ENCODE results near the gene TRIM47.

TRIM47 gene

DNA sequence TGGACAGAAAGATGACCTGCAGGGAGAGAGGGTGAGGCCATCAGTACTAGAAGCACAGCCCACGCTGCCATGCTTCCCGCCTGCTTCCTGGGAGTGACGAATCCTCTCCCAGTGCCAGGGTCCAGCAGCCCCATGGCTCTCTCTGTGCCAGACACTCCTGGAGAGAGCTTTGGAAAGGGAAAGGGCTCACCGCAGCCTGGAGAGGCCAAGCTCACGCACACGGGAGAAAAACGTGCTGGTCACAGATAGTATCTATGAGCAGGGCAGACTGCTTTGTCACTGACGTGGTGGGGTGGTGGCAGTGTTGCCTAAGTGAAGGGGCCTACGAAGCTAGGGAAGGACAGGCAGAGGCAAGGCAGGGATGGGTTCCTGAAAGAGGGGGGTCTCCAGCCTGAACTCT, 28.7 kb downstream of the TRIM47 start:
- Histone ChIP-seq H3K9me3 (ENCODE audit: control insufficient read depth, insufficient read depth, low read length) (no peaks in the 10 kb centered on the region), H3K9ac (ENCODE audit: low read depth, low read length) (no peak overlapping the region), H3K4me1 (ENCODE audit: control insufficient read depth, insufficient read depth, low read length) (peaks cover 15% of the 10 kb centered on the region), H3K4me3 (ENCODE audit: low read depth, low read length) (no peak overlapping the region), H3K27ac (ENCODE audit: low read depth, low read length) (no peak overlapping the region), H3K27me3 (ENCODE audit: control insufficient read depth, insufficient read depth, low read length) (no peaks in the 10 kb centered on the region), H3K36me3 (ENCODE audit: control insufficient read depth, insufficient read depth, low read length) (peaks cover 52% of the 10 kb centered on the region)

GRCh38 chr17:75849279-75849646, 29.1 kb downstream of the TRIM47 start:
- no peak overlapping the region for H3K9ac ChIP-seq (ENCODE audit: low read depth, low read length)
- H3K27ac ChIP-seq (ENCODE audit: low read depth, low read length): no peak overlapping the region
- no peak overlapping the region for H3K4me3 ChIP-seq (ENCODE audit: low read depth, low read length)
- H3K36me3 ChIP-seq (ENCODE audit: control insufficient read depth, insufficient read depth, low read length): peaks cover 52% of the 10 kb centered on the region
- H3K9me3 ChIP-seq (ENCODE audit: control insufficient read depth, insufficient read depth, low read length): no peaks in the 10 kb centered on the region
- peaks cover 11% of the 10 kb centered on the region for H3K4me1 ChIP-seq (ENCODE audit: control insufficient read depth, insufficient read depth, low read length)
- no peaks in the 10 kb centered on the region for H3K27me3 ChIP-seq (ENCODE audit: control insufficient read depth, insufficient read depth, low read length)

GRCh38 chr17:75848523-75849278, 29.7 kb downstream of the TRIM47 start:
- Histone ChIP-seq H3K9ac (ENCODE audit: low read depth, low read length) (no peak overlapping the region), H3K36me3 (ENCODE audit: control insufficient read depth, insufficient read depth, low read length) (peaks cover 52% of the 10 kb centered on the region), H3K4me1 (ENCODE audit: control insufficient read depth, insufficient read depth, low read length) (peaks cover 7% of the 10 kb centered on the region; the same call in 1 of the 2 replicates), H3K27me3 (ENCODE audit: control insufficient read depth, insufficient read depth, low read length) (no peaks in the 10 kb centered on the region), H3K9me3 (ENCODE audit: control insufficient read depth, insufficient read depth, low read length) (no peaks in the 10 kb centered on the region), H3K27ac (ENCODE audit: low read depth, low read length) (peak overlapping the region; percentile 64), H3K4me3 (ENCODE audit: low read depth, low read length) (no peak overlapping the region)

DNA sequence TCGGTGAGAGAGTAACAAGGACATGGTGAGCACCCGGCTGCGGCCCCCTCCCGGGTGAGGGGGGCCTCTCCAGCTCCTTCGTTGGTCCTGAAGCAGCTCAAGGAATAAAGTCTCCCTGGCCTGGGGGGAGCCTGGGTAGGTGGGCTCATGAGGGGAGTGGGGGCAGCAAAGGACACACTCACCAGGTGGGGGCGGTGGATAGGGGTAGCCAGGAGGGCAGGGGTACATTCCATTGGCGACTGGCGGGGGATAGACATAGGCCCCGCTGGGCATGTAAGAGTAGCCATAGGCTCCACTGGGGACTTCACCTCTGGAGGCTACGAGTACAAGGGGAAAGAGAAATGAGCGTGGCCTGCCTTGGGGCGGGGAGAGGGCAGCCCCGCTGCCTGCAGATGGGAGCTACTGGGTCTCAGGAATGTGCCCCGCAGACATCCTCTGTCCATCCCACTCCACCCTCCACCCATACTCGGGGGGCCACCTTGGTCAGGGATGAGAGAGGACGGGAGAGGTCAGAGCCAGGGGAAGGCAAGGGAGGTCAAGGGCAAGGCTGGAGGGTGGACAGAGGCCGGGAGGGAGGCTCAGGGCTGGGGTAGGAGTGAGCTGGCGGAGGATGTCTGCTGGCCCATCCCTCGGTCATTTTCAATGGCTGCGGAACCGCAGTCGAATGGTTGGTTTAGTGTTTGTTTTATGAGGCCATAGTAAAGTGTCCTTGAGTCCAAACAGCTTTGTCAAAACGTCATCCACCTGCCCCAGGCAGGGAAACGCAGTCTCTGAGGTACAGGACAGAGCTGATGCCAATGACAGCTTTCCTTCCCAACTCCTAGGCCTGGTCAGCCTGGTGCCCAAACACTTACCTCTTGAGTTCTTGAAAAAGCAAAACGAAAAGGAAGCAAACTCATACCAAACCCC, 30.5 kb downstream of the TRIM47 start:
- Histone ChIP-seq H3K27me3 (ENCODE audit: control insufficient read depth, insufficient read depth, low read length) (no peaks in the 10 kb centered on the region), H3K9ac (ENCODE audit: low read depth, low read length) (no peak overlapping the region), H3K4me1 (ENCODE audit: control insufficient read depth, insufficient read depth, low read length) (peaks cover 7% of the 10 kb centered on the region; the same call in 1 of the 2 replicates), H3K27ac (ENCODE audit: low read depth, low read length) (no peak overlapping the region), H3K4me3 (ENCODE audit: low read depth, low read length) (no peak overlapping the region), H3K36me3 (ENCODE audit: control insufficient read depth, insufficient read depth, low read length) (peaks cover 52% of the 10 kb centered on the region), H3K9me3 (ENCODE audit: control insufficient read depth, insufficient read depth, low read length) (no peaks in the 10 kb centered on the region)

DNA sequence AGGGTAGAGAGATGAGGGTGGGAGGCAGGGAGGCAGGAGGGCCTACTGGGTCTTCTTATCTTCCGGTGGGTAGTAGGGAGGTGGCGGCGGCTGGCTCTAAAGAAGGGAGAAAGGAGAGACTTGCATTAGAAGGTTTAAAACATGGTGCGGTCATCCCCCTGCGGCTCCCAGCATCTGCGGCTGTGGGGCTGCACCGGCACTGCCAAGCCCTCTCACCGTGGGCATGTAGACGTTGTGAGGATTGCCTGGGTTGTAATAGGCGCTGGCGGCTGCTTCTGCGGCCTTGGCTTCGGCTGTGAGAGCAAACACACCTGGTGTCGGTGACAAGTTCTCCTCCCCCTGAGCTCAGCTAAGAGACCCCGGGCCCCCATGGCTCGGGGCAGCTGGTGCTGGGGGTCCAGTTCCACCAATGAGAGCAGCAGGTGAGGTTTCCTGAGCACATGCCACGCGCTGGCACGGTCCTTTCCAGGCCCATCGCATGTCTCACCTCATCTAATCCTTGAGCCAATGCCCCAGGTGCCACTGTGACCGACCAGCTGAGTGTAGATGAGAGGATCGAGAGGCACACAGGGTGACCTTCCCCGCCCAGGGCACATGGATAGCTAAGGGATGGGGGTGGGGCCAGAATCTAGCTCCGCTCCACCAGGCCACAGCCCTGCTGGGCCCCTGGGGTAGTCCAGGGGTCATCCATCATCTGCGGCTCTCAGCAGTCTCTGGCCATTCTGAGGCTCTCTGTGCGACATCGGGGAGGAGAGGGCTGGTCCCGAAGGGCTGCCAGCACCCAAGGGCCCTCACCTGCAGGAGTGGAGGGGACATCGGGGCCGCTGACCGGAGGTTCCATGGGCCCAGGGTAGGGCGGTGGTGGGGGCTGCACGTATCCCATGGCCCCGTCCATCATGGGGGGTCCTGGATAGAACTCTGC, 31.4 kb downstream of the TRIM47 start:
- Histone ChIP-seq H3K36me3 (ENCODE audit: control insufficient read depth, insufficient read depth, low read length) (peaks cover 49% of the 10 kb centered on the region), H3K4me1 (ENCODE audit: control insufficient read depth, insufficient read depth, low read length) (peaks cover 7% of the 10 kb centered on the region; the same call in 1 of the 2 replicates), H3K9ac (ENCODE audit: low read depth, low read length) (no peak overlapping the region), H3K27ac (ENCODE audit: low read depth, low read length) (no peak overlapping the region), H3K4me3 (ENCODE audit: low read depth, low read length) (no peak overlapping the region), H3K27me3 (ENCODE audit: control insufficient read depth, insufficient read depth, low read length) (no peaks in the 10 kb centered on the region), H3K9me3 (ENCODE audit: control insufficient read depth, insufficient read depth, low read length) (no peaks in the 10 kb centered on the region)

- H3K27ac ChIP-seq (ENCODE audit: low read depth, low read length): no peak overlapping the region
- no peak overlapping the region for H3K9ac ChIP-seq (ENCODE audit: low read depth, low read length)
Measured at GRCh38 chr17:75845933-75846691, 32.3 kb downstream of the TRIM47 start.

DNA sequence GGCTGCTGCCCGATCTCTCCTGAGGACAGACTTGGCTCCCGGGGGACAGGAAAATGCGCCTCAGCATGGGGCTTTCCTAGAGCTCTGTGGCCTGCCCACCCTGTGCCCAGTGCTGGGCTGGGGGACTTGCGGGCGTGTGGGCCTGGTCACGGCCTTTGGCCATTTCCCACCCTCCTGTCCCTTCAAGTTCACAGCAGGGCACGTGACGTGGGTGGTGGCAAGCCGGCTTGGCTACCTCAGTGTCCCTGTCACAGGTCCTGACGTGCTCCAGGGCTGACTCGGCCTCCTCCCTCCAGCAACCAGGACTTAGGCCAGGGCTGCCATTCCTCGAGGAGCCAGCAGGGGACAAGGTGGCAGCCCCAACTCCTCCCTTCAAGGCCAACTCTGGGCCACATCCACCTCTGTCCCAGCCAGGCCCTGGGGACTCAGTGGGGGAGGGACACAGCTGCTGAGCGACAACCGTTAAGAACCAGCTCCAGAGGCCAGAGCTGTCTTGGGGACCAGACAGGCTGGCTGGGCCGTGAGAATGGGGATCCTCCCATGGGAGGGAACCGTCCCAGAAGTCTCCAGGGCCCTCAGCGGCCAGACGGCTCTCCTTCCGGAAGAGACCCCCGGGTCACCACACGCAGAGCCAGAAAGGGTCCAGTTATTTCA, 33.2 kb downstream of the TRIM47 start:
- Histone ChIP-seq H3K27ac (ENCODE audit: low read depth, low read length) (peak overlapping the region; percentile 8), H3K36me3 (ENCODE audit: control insufficient read depth, insufficient read depth, low read length) (peaks cover 36% of the 10 kb centered on the region)

More at GRCh38 chr17:75845933-75846691, 32.3 kb downstream of the TRIM47 start:
- Histone ChIP-seq H3K4me1 (ENCODE audit: control insufficient read depth, insufficient read depth, low read length) (peaks cover 7% of the 10 kb centered on the region; the same call in 1 of the 2 replicates), H3K9me3 (ENCODE audit: control insufficient read depth, insufficient read depth, low read length) (no peaks in the 10 kb centered on the region), H3K27me3 (ENCODE audit: control insufficient read depth, insufficient read depth, low read length) (no peaks in the 10 kb centered on the region), H3K4me3 (ENCODE audit: low read depth, low read length) (no peak overlapping the region), H3K36me3 (ENCODE audit: control insufficient read depth, insufficient read depth, low read length) (peaks cover 44% of the 10 kb centered on the region)

GRCh38 chr17:75844530-75845057, 33.8 kb downstream of the TRIM47 start:
- no peaks in the 10 kb centered on the region for H3K27me3 ChIP-seq (ENCODE audit: control insufficient read depth, insufficient read depth, low read length)
- H3K27ac ChIP-seq (ENCODE audit: low read depth, low read length): peak overlapping the region; percentile 8
- peaks cover 7% of the 10 kb centered on the region; the same call in 1 of the 2 replicates for H3K4me1 ChIP-seq (ENCODE audit: control insufficient read depth, insufficient read depth, low read length)
- no peak overlapping the region for H3K4me3 ChIP-seq (ENCODE audit: low read depth, low read length)
- H3K9ac ChIP-seq (ENCODE audit: low read depth, low read length): no peak overlapping the region
- H3K36me3 ChIP-seq (ENCODE audit: control insufficient read depth, insufficient read depth, low read length): peaks cover 32% of the 10 kb centered on the region
- H3K9me3 ChIP-seq (ENCODE audit: control insufficient read depth, insufficient read depth, low read length): no peaks in the 10 kb centered on the region

More for the DNA sequence above, 33.2 kb downstream of the TRIM47 start:
- peaks cover 7% of the 10 kb centered on the region; the same call in 1 of the 2 replicates for H3K4me1 ChIP-seq (ENCODE audit: control insufficient read depth, insufficient read depth, low read length)
- H3K27me3 ChIP-seq (ENCODE audit: control insufficient read depth, insufficient read depth, low read length): no peaks in the 10 kb centered on the region
- H3K4me3 ChIP-seq (ENCODE audit: low read depth, low read length): no peak overlapping the region
- H3K9ac ChIP-seq (ENCODE audit: low read depth, low read length): no peak overlapping the region
- no peaks in the 10 kb centered on the region for H3K9me3 ChIP-seq (ENCODE audit: control insufficient read depth, insufficient read depth, low read length)

- Histone ChIP-seq H3K36me3 (ENCODE audit: control insufficient read depth, insufficient read depth, low read length) (peaks cover 25% of the 10 kb centered on the region), H3K27me3 (ENCODE audit: control insufficient read depth, insufficient read depth, low read length) (no peaks in the 10 kb centered on the region), H3K27ac (ENCODE audit: low read depth, low read length) (peak within 1 kb of the TSS; percentile 8), H3K4me1 (ENCODE audit: control insufficient read depth, insufficient read depth, low read length) (peaks cover 7% of the 10 kb centered on the region; the same call in 1 of the 2 replicates), H3K9ac (ENCODE audit: low read depth, low read length) (no peak within 1 kb of the TSS), H3K4me3 (ENCODE audit: low read depth, low read length) (no peak within 1 kb of the TSS), H3K9me3 (ENCODE audit: control insufficient read depth, insufficient read depth, low read length) (no peaks in the 10 kb centered on the region)
Measured at GRCh38 chr17:75843577-75844529, 34.5 kb downstream of the TRIM47 start, which contains the start of gene UNC13D. Gene UNC13D (minus strand): TSS chr17:75844404. CDS start chr17:75844337, 67 bp downstream.
